ENCODE data around the gene HVCN1. TPM values are rescaled to one million over a fixed set of nuclear protein-coding genes. Genes with fewer than 3 reads are reported as not detected.

Gene HVCN1
- total RNA-seq, 4 donors from 2014 or later = 4.4 to 6.9 (median 4.5) TPM

GRCh38 chr12:110699591-110700445 lies 10.9 kb upstream of the HVCN1 start:
- WGBS, 2 donors = 87 to 88% methylated on average over 26 to 28 of the region's 28 CpGs

GRCh38 chr12:110698171-110698902 lies 9.4 kb upstream of the HVCN1 start:
- WGBS, 2 donors = 42 to 51% methylated on average over 18 to 19 of the region's 20 CpGs
- Histone ChIP-seq H3K36me3 (no peaks in the 10 kb centered on the region), H3K27ac (peak overlapping the region in 2 of 3 donors; percentile 51 to 59), H3K9me3 (no peaks in the 10 kb centered on the region), H3K27me3 (no peaks in the 10 kb centered on the region), H3K4me3 (replicated peaks in 1 of 3) (no peak overlapping the region), H3K4me1 (peaks cover 4 to 14% of the 10 kb centered on the region in 2 donors)
- DNase-seq = peak; percentile 66 to 75
- TF ChIP-seq CTCF (IDR thresholded peaks at IDR 0.05) = peak in 5 of 6 experiments; percentile 36 to 70 (median 58)
- no peak for TF ChIP-seq POLR2A (IDR thresholded peaks at IDR 0.05)
- intact Hi-C loops (cut with DNase I) = no loop called here

More at GRCh38 chr12:110699591-110700445, 10.9 kb upstream of the HVCN1 start:
- peaks cover 4 to 14% of the 10 kb centered on the region in 2 donors for H3K4me1 ChIP-seq
- H3K27ac ChIP-seq = peak overlapping the region in 1 of 3 donors; percentile 20
- TF ChIP-seq CTCF (IDR thresholded peaks at IDR 0.05) = no peak
- DNase-seq = no peak
- H3K9me3 ChIP-seq = no peaks in the 10 kb centered on the region
- H3K36me3 ChIP-seq = no peaks in the 10 kb centered on the region
- H3K27me3 ChIP-seq = no peaks in the 10 kb centered on the region
- intact Hi-C loops (cut with DNase I) = no loop called here
- no peak overlapping the region for H3K4me3 ChIP-seq (replicated peaks in 1 of 3)

- TF ChIP-seq POLR2A (IDR thresholded peaks at IDR 0.05) (no peak), CTCF (IDR thresholded peaks at IDR 0.05) (no peak)
- Histone ChIP-seq H3K27ac (no peak overlapping the region), H3K36me3 (no peaks in the 10 kb centered on the region), H3K27me3 (no peaks in the 10 kb centered on the region), H3K4me1 (peaks cover 4 to 14% of the 10 kb centered on the region in 2 donors), H3K9me3 (no peaks in the 10 kb centered on the region), H3K4me3 (replicated peaks in 1 of 3) (no peak overlapping the region)
- WGBS, 2 donors = 91 to 92% methylated on average over 2 of the region's 2 CpGs
- intact Hi-C loops (cut with DNase I) = no loop called here
- no peak for DNase-seq
These were observed 8.3 kb upstream of the HVCN1 start for GRCh38 chr12:110697236-110697635.

GRCh38 chr12:110696283-110696682 lies 7.4 kb upstream of the HVCN1 start:
- no peaks in the 10 kb centered on the region for H3K9me3 ChIP-seq
- H3K4me1 ChIP-seq = peaks cover 4 to 14% of the 10 kb centered on the region in 2 donors
- H3K27me3 ChIP-seq = no peaks in the 10 kb centered on the region
- DNase-seq = no peak
- H3K4me3 ChIP-seq (replicated peaks in 1 of 3) = no peak overlapping the region
- TF ChIP-seq CTCF (IDR thresholded peaks at IDR 0.05) (no peak), POLR2A (IDR thresholded peaks at IDR 0.05) (no peak)
- H3K27ac ChIP-seq = no peak overlapping the region
- WGBS, 2 donors = 89 to 91% methylated on average over 3 of the region's 3 CpGs
- intact Hi-C loops (cut with DNase I) = no loop called here
- H3K36me3 ChIP-seq = no peaks in the 10 kb centered on the region

All from thyroid gland (tissue), 4 donors.